GM12874 (cell line): Measurements from ENCODE around the gene TMEM150C.

ENCODE experiments used
- CTCF ChIP-seq: IDR thresholded peaks from 2 replicates; pipeline ENCODE4 v1.5.1; 2011; ENCODE audit warnings: low read depth, mild to moderate bottlenecking, control low read depth, low read length, moderate library complexity; ENCODE audit not compliant: insufficient read depth

Gene TMEM150C

GRCh38 chr4:82499738-82500434 is 61.9 kb downstream of the TMEM150C start:
- TF ChIP-seq CTCF = no peak

GRCh38 chr4:82496349-82496748 is 65.4 kb downstream of the TMEM150C start:
- no peak for TF ChIP-seq CTCF

GRCh38 chr4:82495666-82496065 is 66.1 kb downstream of the TMEM150C start:
- TF ChIP-seq CTCF = no peak

- no peak for TF ChIP-seq CTCF
These were observed 67.9 kb downstream of the TMEM150C start for GRCh38 chr4:82493721-82494425.

GRCh38 chr4:82491251-82491960 is 70.4 kb downstream of the TMEM150C start:
- TF ChIP-seq CTCF = no peak

GRCh38 chr4:82489987-82490386 is 71.8 kb downstream of the TMEM150C start:
- TF ChIP-seq CTCF = no peak

GRCh38 chr4:82489076-82489475 is 72.7 kb downstream of the TMEM150C start:
- no peak for TF ChIP-seq CTCF
